HEK293 (cell line): ENCODE data around the gene CD19.

Experiments used
- CTCF ChIA-PET: fragments of 350-600 bp; formaldehyde crosslinking; extraction: SDS; loops from one replicate; lab custom pipeline; 2021; ENCODE audit warnings: antibody characterized with exemption; lab: Yijun Ruan, JAX
- POLR2A ChIA-PET: fragments of 300-600 bp; formaldehyde crosslinking; extraction: SDS; loops from one replicate; lab custom pipeline; 2020; ENCODE audit warnings: antibody characterized with exemption, inconsistent platforms; lab: Yijun Ruan, JAX
- H3K27ac ChIP-seq: fragments of 200-500 bp; sonication (Bioruptor generic); 2 replicates; pipeline ENCODE4 v1.5.1; 2014; ENCODE audit warnings: low read depth, low read length, control low read depth, inconsistent platforms; ENCODE audit errors: extremely low read depth
- H3K36me3 ChIP-seq, 2 experiments: fragments of 200-500 bp in 1 of 2; sonication (Bioruptor generic) in 1 of 2; 1 replicate in 1 of 2; 2 replicates in 1 of 2; pipeline ENCODE4 v1.5.1; 2014 to 2017; ENCODE audit warnings: inconsistent platforms in 2 of 2, low read length in 2 of 2; ENCODE audit not compliant: control insufficient read depth in 2 of 2, insufficient read depth in 1 of 2
- H3K4me1 ChIP-seq: fragments of 200-500 bp; sonication (Bioruptor generic); 2 replicates; pipeline ENCODE4 v1.5.1; 2014; ENCODE audit warnings: mild to moderate bottlenecking, low read length, inconsistent platforms; ENCODE audit not compliant: control insufficient read depth, insufficient read depth
- H3K4me3 ChIP-seq: 2 replicates; pipeline ENCODE4 v1.5.1; 2011; ENCODE audit warnings: low read depth, mild to moderate bottlenecking, control low read depth, low read length, moderate library complexity
- H3K9me3 ChIP-seq: fragments of 200-500 bp; sonication (Bioruptor generic); 2 replicates; pipeline ENCODE4 v1.5.1; 2014; ENCODE audit warnings: low read depth, low read length, inconsistent platforms; ENCODE audit not compliant: control insufficient read depth, insufficient read depth
- ATF2 ChIP-seq: fragments of 450-650 bp; formaldehyde crosslinking; IDR thresholded peaks from 2 replicates; pipeline ENCODE4 v1.5.1; 2016; ENCODE audit warnings: missing biosample characterization, missing genetic modification characterization, low read depth
- HOXD13 ChIP-seq: sonication (generic); formaldehyde crosslinking; IDR thresholded peaks from 2 replicates; pipeline ENCODE4 v1.8.0; 2022; ENCODE audit warnings: missing genetic modification reagents, borderline replicate concordance
- PATZ1 ChIP-seq: fragments of 450-650 bp; formaldehyde crosslinking; IDR thresholded peaks from 2 replicates; pipeline ENCODE4 v1.5.1; 2016; ENCODE audit warnings: missing biosample characterization, missing genetic modification characterization
- TSHZ1 ChIP-seq: fragments of 450-650 bp; formaldehyde crosslinking; IDR thresholded peaks from 2 replicates; pipeline ENCODE4 v1.5.1; 2016; ENCODE audit warnings: missing biosample characterization, missing genetic modification characterization, borderline replicate concordance
- ZBTB17 ChIP-seq: fragments of 450-650 bp; formaldehyde crosslinking; IDR thresholded peaks from 2 replicates; pipeline ENCODE4 v1.5.1; 2016; ENCODE audit warnings: missing biosample characterization, missing genetic modification characterization
- ZBTB44 ChIP-seq: fragments of 450-650 bp; IDR thresholded peaks from 2 replicates; pipeline ENCODE4 v1.5.1; 2018; ENCODE audit warnings: missing biosample characterization, mild to moderate bottlenecking, missing genetic modification characterization
- ZFHX2 ChIP-seq: fragments of 450-650 bp; formaldehyde crosslinking; conservative IDR thresholded peaks from 2 replicates; pipeline ENCODE4 v1.5.1; 2016; ENCODE audit warnings: missing biosample characterization, missing genetic modification characterization
- ZFP41 ChIP-seq: fragments of 450-650 bp; formaldehyde crosslinking; IDR thresholded peaks from 2 replicates; pipeline ENCODE4 v1.5.1; 2016; ENCODE audit warnings: missing biosample characterization, missing genetic modification characterization, borderline replicate concordance
- ZNF157 ChIP-seq: fragments of 450-650 bp; formaldehyde crosslinking; IDR thresholded peaks from 2 replicates; pipeline ENCODE4 v1.5.1; 2016; ENCODE audit warnings: missing biosample characterization, missing genetic modification characterization
- ZNF48 ChIP-seq: fragments of 450-650 bp; formaldehyde crosslinking; IDR thresholded peaks from 2 replicates; pipeline ENCODE4 v1.5.1; 2016; ENCODE audit warnings: missing biosample characterization, missing genetic modification characterization
- ZNF513 ChIP-seq: fragments of 450-650 bp; IDR thresholded peaks from 2 replicates; pipeline ENCODE4 v1.5.1; 2018; ENCODE audit warnings: missing biosample characterization, missing genetic modification characterization
- ZNF558 ChIP-seq: fragments of 450-650 bp; formaldehyde crosslinking; IDR thresholded peaks from 2 replicates; pipeline ENCODE4 v1.5.1; 2016; ENCODE audit warnings: missing biosample characterization, missing genetic modification characterization
- ZNF571 ChIP-seq: fragments of 450-650 bp; formaldehyde crosslinking; IDR thresholded peaks from 2 replicates; pipeline ENCODE4 v1.5.0; 2017; ENCODE audit warnings: missing biosample characterization, missing genetic modification characterization
- ZNF600 ChIP-seq: fragments of 450-650 bp; formaldehyde crosslinking; IDR thresholded peaks from 2 replicates; pipeline ENCODE4 v1.5.1; 2016; ENCODE audit warnings: missing biosample characterization, missing genetic modification characterization
- ZNF658 ChIP-seq: fragments of 450-650 bp; formaldehyde crosslinking; IDR thresholded peaks from 2 replicates; pipeline ENCODE4; 2016; ENCODE audit warnings: missing biosample characterization, missing genetic modification characterization
- ZNF660 ChIP-seq: fragments of 450-650 bp; IDR thresholded peaks from 2 replicates; pipeline ENCODE4 v1.5.1; 2018; ENCODE audit warnings: missing biosample characterization, mild to moderate bottlenecking, missing genetic modification characterization
- ZNF670 ChIP-seq: fragments of 450-650 bp; formaldehyde crosslinking; IDR thresholded peaks from 2 replicates; pipeline ENCODE4 v1.5.1; 2016; ENCODE audit warnings: missing biosample characterization, missing genetic modification characterization, low read depth
- ZNF677 ChIP-seq: fragments of 450-650 bp; IDR thresholded peaks from 2 replicates; pipeline ENCODE4 v1.5.0; 2018; ENCODE audit warnings: missing biosample characterization, mild to moderate bottlenecking, missing genetic modification characterization, moderate library complexity

The CD19 gene

GRCh38 chr16:28951410-28951943 lies 19.7 kb downstream of the CD19 start (continued):
- TF ChIP-seq PATZ1 (tag by site-specific recombination): peak; percentile 81

- Histone ChIP-seq H3K4me3 (no peak overlapping the region), H3K9me3 (no peaks in the 10 kb centered on the region), H3K27ac (no peak overlapping the region), H3K4me1 (no peaks in the 10 kb centered on the region), H3K36me3 (peaks cover 56 to 87% of the 10 kb centered on the region in 2 experiments)
- POLR2A ChIA-PET: no interaction called here
- CTCF ChIA-PET: interaction anchor here (0.6 to 1.2 kb wide), 2 partner anchors 16 to 34 kb away, joined by 3 read pairs; no protein-coding TSS in a partner anchor
- 0 out of 2 replicates have a peak, but pooled peaks have one; percentile 34 for TF ChIP-seq ZNF600 (tag by site-specific recombination)
- no peak for TF ChIP-seq ZNF660
Measured at GRCh38 chr16:28958216-28958615, 26.4 kb downstream of the CD19 start.

- POLR2A ChIA-PET: interaction anchor here (0.6 kb wide), 1 partner anchor 136 kb away, joined by 3 read pairs; no protein-coding TSS in a partner anchor
- no peak for TF ChIP-seq ZNF571
- no peak for TF ChIP-seq ZNF677 (tag by site-specific recombination)
- no peak for TF ChIP-seq ZBTB17 (tag by site-specific recombination)
- TF ChIP-seq TSHZ1: no peak
- TF ChIP-seq ZFHX2 (tag by site-specific recombination): no peak
- no peak for TF ChIP-seq ZNF513
- TF ChIP-seq HOXD13 (CRISPR knock-in tag): no peak
- no peak for TF ChIP-seq ZBTB44 (tag by site-specific recombination)
- TF ChIP-seq ZNF658 (tag by site-specific recombination): no peak
- no peak for TF ChIP-seq ZNF48 (tag by site-specific recombination)
- TF ChIP-seq ZNF558 (tag by site-specific recombination): no peak
- no peak for TF ChIP-seq ZFP41 (tag by site-specific recombination)
- TF ChIP-seq ATF2 (tag by site-specific recombination): no peak
- no peak for TF ChIP-seq ZNF670
- TF ChIP-seq ZNF157 (tag by site-specific recombination): no peak
- CTCF ChIA-PET: interaction anchor here (1.2 kb wide), 1 partner anchor 15 kb away, joined by 3 read pairs; no protein-coding TSS in a partner anchor
- Histone ChIP-seq H3K9me3 (no peaks in the 10 kb centered on the region), H3K27ac (no peak overlapping the region), H3K4me1 (no peaks in the 10 kb centered on the region), H3K36me3 (peaks cover 50 to 87% of the 10 kb centered on the region in 2 experiments), H3K4me3 (no peak overlapping the region)
Measured at GRCh38 chr16:28958836-28959235, 27.1 kb downstream of the CD19 start.
